ENCODE data around the gene CDYL2. TPM values are rescaled to one million over a fixed set of nuclear protein-coding genes. Genes with fewer than 3 reads are reported as not detected.
A peak's percentile ranks its signal among the peaks of the same experiment; 100 is the strongest.

The CDYL2 gene
- total and polyA plus RNA-seq, 4 experiments from 2014 or later: 0.91 to 42.4 (median 20.0) TPM

- ChIA-PET CTCF (ENCODE audit: partially characterized antibody) (no interaction called here), POLR2A (ENCODE audit: partially characterized antibody) (no interaction called here)
- Histone ChIP-seq H3K4me1 (ENCODE audit: insufficient read depth, low read length) (no peaks in the 10 kb centered on the region), H3K4me3 (ENCODE audit: low read length in 2 of 2) (no peak overlapping the region), H3K9me3 (ENCODE audit: control insufficient read depth in 1 of 2, low read length in 2 of 2) (no peaks in the 10 kb centered on the region), H3K27me3 (ENCODE audit: insufficient read depth, low read length) (no peaks in the 10 kb centered on the region), H3K36me3 (ENCODE audit: insufficient read depth, low read length) (no peaks in the 10 kb centered on the region), H3K27ac (ENCODE audit: low read depth, low read length) (no peak overlapping the region)
- Mint-ChIP-seq H3K4me3 (no peak overlapping the region), H3K4me1 (peaks cover 0 to 7% (median 4%) of the 10 kb centered on the region in 4 donors), H3K27ac (peak overlapping the region in 1 of 7 donors; percentile 37), H3K9me3 (peaks cover 0 to 25% (median 9%) of the 10 kb centered on the region in 8 donors), H3K27me3 (no peaks in the 10 kb centered on the region), H3K36me3 (peaks cover 10 to 42% of the 10 kb centered on the region in 2 donors)
- DNase-seq: no peak
- intact Hi-C loops (cut with micrococcal nuclease): no loop called here
These were observed 140.2 kb downstream of the CDYL2 start for GRCh38 chr16:80664226-80664625.

GRCh38 chr16:80663078-80663477 is 141.3 kb downstream of the CDYL2 start:
- Histone ChIP-seq H3K9me3 (ENCODE audit: control insufficient read depth in 1 of 2, low read length in 2 of 2) (no peaks in the 10 kb centered on the region), H3K27ac (ENCODE audit: low read depth, low read length) (no peak overlapping the region), H3K4me1 (ENCODE audit: insufficient read depth, low read length) (no peaks in the 10 kb centered on the region), H3K4me3 (ENCODE audit: low read length in 2 of 2) (no peak overlapping the region), H3K27me3 (ENCODE audit: insufficient read depth, low read length) (no peaks in the 10 kb centered on the region), H3K36me3 (ENCODE audit: insufficient read depth, low read length) (no peaks in the 10 kb centered on the region)
- DNase-seq: no peak
- ChIA-PET POLR2A (ENCODE audit: partially characterized antibody) (interaction anchor here (0.6 kb wide), 1 partner anchor 46 kb away, joined by 3 read pairs; no protein-coding TSS in a partner anchor), CTCF (ENCODE audit: partially characterized antibody) (no interaction called here)
- no peaks in the 10 kb centered on the region for H3K27me3 Mint-ChIP-seq
- H3K27ac Mint-ChIP-seq: no peak overlapping the region
- H3K4me1 Mint-ChIP-seq: peaks cover 0 to 14% (median 4%) of the 10 kb centered on the region in 4 donors
- intact Hi-C loops (cut with micrococcal nuclease): no loop called here
- peaks cover 0 to 29% (median 13%) of the 10 kb centered on the region in 8 donors for H3K9me3 Mint-ChIP-seq
- no peak overlapping the region for H3K4me3 Mint-ChIP-seq
- peaks cover 12 to 37% of the 10 kb centered on the region in 2 donors for H3K36me3 Mint-ChIP-seq

- no peak overlapping the region for H3K4me3 ChIP-seq (ENCODE audit: low read length in 2 of 2)
- Mint-ChIP-seq H3K9me3 (peaks cover 0 to 29% (median 13%) of the 10 kb centered on the region in 8 donors), H3K27me3 (no peaks in the 10 kb centered on the region), H3K4me3 (no peak overlapping the region), H3K4me1 (peaks cover 23 to 33% (median 26%) of the 10 kb centered on the region in 4 donors), H3K36me3 (peaks cover 12 to 33% of the 10 kb centered on the region in 2 donors), H3K27ac (no peak overlapping the region)
- intact Hi-C loops (cut with micrococcal nuclease): loop anchor here (5.0 kb wide), 3 partner anchors 78 to 142 kb away; partner anchors contain the start of genes CDYL2 and DYNLRB2
- no peak for DNase-seq
- H3K9me3 ChIP-seq (ENCODE audit: control insufficient read depth in 1 of 2, low read length in 2 of 2): no peaks in the 10 kb centered on the region
- POLR2A ChIA-PET (ENCODE audit: partially characterized antibody): no interaction called here
- no peaks in the 10 kb centered on the region for H3K36me3 ChIP-seq (ENCODE audit: insufficient read depth, low read length)
- CTCF ChIA-PET (ENCODE audit: partially characterized antibody): no interaction called here
- no peak overlapping the region for H3K27ac ChIP-seq (ENCODE audit: low read depth, low read length)
- H3K27me3 ChIP-seq (ENCODE audit: insufficient read depth, low read length): no peaks in the 10 kb centered on the region
- peaks cover 20% of the 10 kb centered on the region for H3K4me1 ChIP-seq (ENCODE audit: insufficient read depth, low read length)
These were observed 144.5 kb downstream of the CDYL2 start for GRCh38 chr16:80659865-80660264.

- Histone ChIP-seq H3K36me3 (ENCODE audit: insufficient read depth, low read length) (no peaks in the 10 kb centered on the region), H3K4me3 (ENCODE audit: low read length in 2 of 2) (peak overlapping the region; percentile 33 to 72), H3K4me1 (ENCODE audit: insufficient read depth, low read length) (peaks cover 20% of the 10 kb centered on the region), H3K27me3 (ENCODE audit: insufficient read depth, low read length) (no peaks in the 10 kb centered on the region), H3K9me3 (ENCODE audit: control insufficient read depth in 1 of 2, low read length in 2 of 2) (no peaks in the 10 kb centered on the region), H3K27ac (ENCODE audit: low read depth, low read length) (peak overlapping the region; percentile 52)
- CTCF ChIA-PET (ENCODE audit: partially characterized antibody): interaction anchor here (0.6 kb wide), 1 partner anchor 23 kb away, joined by 3 read pairs; no protein-coding TSS in a partner anchor
- peaks cover 0 to 19% (median 12%) of the 10 kb centered on the region in 8 donors for H3K9me3 Mint-ChIP-seq
- POLR2A ChIA-PET (ENCODE audit: partially characterized antibody): interaction anchor here (0.7 to 1.2 kb wide), 4 partner anchors 30 to 150 kb away, joined by 3 to 6 read pairs (median 4); no protein-coding TSS in a partner anchor
- peak overlapping the region; percentile 82 to 97 (median 90) for H3K4me3 Mint-ChIP-seq
- H3K27ac Mint-ChIP-seq: peak overlapping the region; percentile 69 to 97 (median 92)
- no peaks in the 10 kb centered on the region for H3K27me3 Mint-ChIP-seq
- H3K4me1 Mint-ChIP-seq: peaks cover 19 to 33% (median 26%) of the 10 kb centered on the region in 4 donors
- DNase-seq: peak; percentile 46 to 62 (median 51)
- intact Hi-C loops (cut with micrococcal nuclease): loop anchor here (5.0 kb wide), 3 partner anchors 74 to 146 kb away; partner anchors contain the start of genes CDYL2 and DYNLRB2
- H3K36me3 Mint-ChIP-seq: peaks cover 7 to 14% of the 10 kb centered on the region in 2 donors
These were observed 147.7 kb downstream of the CDYL2 start for GRCh38 chr16:80656711-80657150.

- Mint-ChIP-seq H3K27me3 (no peaks in the 10 kb centered on the region), H3K4me3 (peak overlapping the region; percentile 82 to 97 (median 90)), H3K4me1 (peaks cover 19 to 33% (median 29%) of the 10 kb centered on the region in 4 donors), H3K27ac (peak overlapping the region; percentile 69 to 97 (median 92)), H3K36me3 (peaks cover 6 to 12% of the 10 kb centered on the region in 2 donors), H3K9me3 (peaks cover 0 to 17% (median 12%) of the 10 kb centered on the region in 8 donors)
- H3K27me3 ChIP-seq (ENCODE audit: insufficient read depth, low read length): no peaks in the 10 kb centered on the region
- no peaks in the 10 kb centered on the region for H3K9me3 ChIP-seq (ENCODE audit: control insufficient read depth in 1 of 2, low read length in 2 of 2)
- no peak for DNase-seq
- H3K36me3 ChIP-seq (ENCODE audit: insufficient read depth, low read length): no peaks in the 10 kb centered on the region
- POLR2A ChIA-PET (ENCODE audit: partially characterized antibody): interaction anchor here (0.9 to 1.2 kb wide), 3 partner anchors 65 to 151 kb away, joined by 3 to 6 read pairs (median 4); no protein-coding TSS in a partner anchor
- intact Hi-C loops (cut with micrococcal nuclease): loop anchor here (5.0 kb wide), 3 partner anchors 74 to 146 kb away; partner anchors contain the start of genes CDYL2 and DYNLRB2
- CTCF ChIA-PET (ENCODE audit: partially characterized antibody): no interaction called here
- peaks cover 20% of the 10 kb centered on the region for H3K4me1 ChIP-seq (ENCODE audit: insufficient read depth, low read length)
- peak overlapping the region; percentile 33 to 72 for H3K4me3 ChIP-seq (ENCODE audit: low read length in 2 of 2)
- peak overlapping the region; percentile 52 for H3K27ac ChIP-seq (ENCODE audit: low read depth, low read length)
These were observed 148.2 kb downstream of the CDYL2 start for GRCh38 chr16:80656161-80656560.

GRCh38 chr16:80655751-80656150 is 148.6 kb downstream of the CDYL2 start:
- H3K4me3 Mint-ChIP-seq: peak overlapping the region in 7 of 8 donors; percentile 82 to 97 (median 90)
- no peaks in the 10 kb centered on the region for H3K27me3 Mint-ChIP-seq
- no peak for DNase-seq
- no peak overlapping the region for H3K27ac ChIP-seq (ENCODE audit: low read depth, low read length)
- H3K4me3 ChIP-seq (ENCODE audit: low read length in 2 of 2): no peak overlapping the region
- H3K27me3 ChIP-seq (ENCODE audit: insufficient read depth, low read length): no peaks in the 10 kb centered on the region
- no peaks in the 10 kb centered on the region for H3K9me3 ChIP-seq (ENCODE audit: control insufficient read depth in 1 of 2, low read length in 2 of 2)
- peaks cover 22% of the 10 kb centered on the region for H3K4me1 ChIP-seq (ENCODE audit: insufficient read depth, low read length)
- peaks cover 6 to 12% of the 10 kb centered on the region in 2 donors for H3K36me3 Mint-ChIP-seq
- ChIA-PET POLR2A (ENCODE audit: partially characterized antibody) (no interaction called here), CTCF (ENCODE audit: partially characterized antibody) (no interaction called here)
- H3K36me3 ChIP-seq (ENCODE audit: insufficient read depth, low read length): no peaks in the 10 kb centered on the region
- intact Hi-C loops (cut with micrococcal nuclease): loop anchor here (5.0 kb wide), 3 partner anchors 73 to 147 kb away; partner anchors contain the start of genes CDYL2 and DYNLRB2
- H3K27ac Mint-ChIP-seq: peak overlapping the region in 6 of 7 donors; percentile 69 to 97 (median 89)
- H3K9me3 Mint-ChIP-seq: peaks cover 0 to 17% (median 13%) of the 10 kb centered on the region in 8 donors
- H3K4me1 Mint-ChIP-seq: peaks cover 21 to 34% (median 29%) of the 10 kb centered on the region in 4 donors

GRCh38 chr16:80654094-80654862 is 150.1 kb downstream of the CDYL2 start:
- Mint-ChIP-seq H3K9me3 (peaks cover 0 to 9% (median 5%) of the 10 kb centered on the region in 8 donors), H3K4me3 (no peak overlapping the region), H3K27me3 (no peaks in the 10 kb centered on the region), H3K27ac (no peak overlapping the region), H3K4me1 (peaks cover 30 to 48% (median 42%) of the 10 kb centered on the region in 4 donors), H3K36me3 (peaks cover 0 to 2% of the 10 kb centered on the region in 2 donors)
- no peak overlapping the region for H3K4me3 ChIP-seq (ENCODE audit: low read length in 2 of 2)
- peaks cover 36% of the 10 kb centered on the region for H3K4me1 ChIP-seq (ENCODE audit: insufficient read depth, low read length)
- no peak overlapping the region for H3K27ac ChIP-seq (ENCODE audit: low read depth, low read length)
- intact Hi-C loops (cut with micrococcal nuclease): no loop called here
- ChIA-PET CTCF (ENCODE audit: partially characterized antibody) (no interaction called here), POLR2A (ENCODE audit: partially characterized antibody) (no interaction called here)
- H3K36me3 ChIP-seq (ENCODE audit: insufficient read depth, low read length): no peaks in the 10 kb centered on the region
- no peak for DNase-seq
- no peaks in the 10 kb centered on the region for H3K9me3 ChIP-seq (ENCODE audit: control insufficient read depth in 1 of 2, low read length in 2 of 2)
- no peaks in the 10 kb centered on the region for H3K27me3 ChIP-seq (ENCODE audit: insufficient read depth, low read length)

Data from CD4-positive, alpha-beta memory T cell (primary cell).